H9 (cell line): ENCODE measurements around the gene EPS8L1. TPM values are rescaled to one million over a fixed set of nuclear protein-coding genes. Genes with fewer than 3 reads are reported as not detected.

Experiments used
- DNase-seq: peaks from one replicate; pipeline ENCODE4 v3.0.0-alpha.2; 2017
- H2AFZ ChIP-seq: one replicate; pipeline ENCODE4 v1.6.1; 2013; ENCODE audit warnings: mild to moderate bottlenecking, low read length, control low read depth, moderate library complexity
- H2AK5ac ChIP-seq: 2 replicates; pipeline ENCODE4 v1.6.1; 2013; ENCODE audit warnings: low read length, control low read depth, mixed read lengths; ENCODE audit not compliant: insufficient read length
- H2BK120ac ChIP-seq: one replicate; pipeline ENCODE4 v1.6.1; 2013; ENCODE audit warnings: low read depth, mild to moderate bottlenecking, low read length, control low read depth, inconsistent platforms; ENCODE audit not compliant: poor library complexity, severe bottlenecking
- H2BK12ac ChIP-seq: 2 replicates; pipeline ENCODE4 v1.6.1; 2013; ENCODE audit warnings: low read length, control low read depth, mixed read lengths, low read depth; ENCODE audit not compliant: insufficient read length
- H2BK15ac ChIP-seq: 2 replicates; pipeline ENCODE4 v1.6.1; 2013; ENCODE audit warnings: low read depth, low read length, control low read depth
- H2BK20ac ChIP-seq: one replicate; pipeline ENCODE4 v1.6.1; 2013; ENCODE audit warnings: low read depth, mild to moderate bottlenecking, low read length, control low read depth, inconsistent platforms; ENCODE audit not compliant: poor library complexity, severe bottlenecking
- H2BK5ac ChIP-seq: 2 replicates; pipeline ENCODE4 v1.6.1; 2013; ENCODE audit warnings: low read length, control low read depth, mixed read lengths; ENCODE audit not compliant: insufficient read length
- H3K14ac ChIP-seq: 2 replicates; pipeline ENCODE4 v1.6.1; 2013; ENCODE audit warnings: low read length, control low read depth; ENCODE audit not compliant: insufficient read depth
- H3K18ac ChIP-seq: 2 replicates; pipeline ENCODE4 v1.6.1; 2013; ENCODE audit warnings: low read depth, mild to moderate bottlenecking, mixed read lengths, low read length, control low read depth; ENCODE audit not compliant: insufficient read length
- H3K23ac ChIP-seq: 2 replicates; pipeline ENCODE4 v1.6.1; 2013; ENCODE audit warnings: low read length, control low read depth, mixed read lengths, low read depth; ENCODE audit not compliant: insufficient read length
- H3K23me2 ChIP-seq: 2 replicates; pipeline ENCODE4 v1.6.1; 2013; ENCODE audit warnings: low read depth, mild to moderate bottlenecking, mixed read lengths, low read length, control low read depth; ENCODE audit not compliant: insufficient read length, poor library complexity, severe bottlenecking
- H3K27ac ChIP-seq: 2 replicates; pipeline ENCODE4 v1.5.1; 2013; ENCODE audit warnings: low read length, control low read depth, mixed read lengths, low read depth; ENCODE audit not compliant: insufficient read length
- H3K27me3 ChIP-seq: 2 replicates; pipeline ENCODE4 v1.6.1; 2013; ENCODE audit warnings: low read length, control low read depth, inconsistent platforms; ENCODE audit not compliant: insufficient read depth
- H3K4ac ChIP-seq: 2 replicates; pipeline ENCODE4 v1.6.1; 2013; ENCODE audit warnings: low read depth, mild to moderate bottlenecking, control low read depth, inconsistent platforms, low read length, moderate library complexity
- H3K4me1 ChIP-seq: 2 replicates; pipeline ENCODE4 v1.6.1; 2013; ENCODE audit warnings: low read length, control low read depth, inconsistent platforms; ENCODE audit not compliant: insufficient read depth
- H3K4me2 ChIP-seq: 2 replicates; pipeline ENCODE4 v1.6.1; 2013; ENCODE audit warnings: low read length, control low read depth, mixed read lengths; ENCODE audit not compliant: insufficient read length, insufficient read depth
- H3K56ac ChIP-seq: 2 replicates; pipeline ENCODE4 v1.6.1; 2013; ENCODE audit warnings: low read depth, mild to moderate bottlenecking, mixed read lengths, low read length, control low read depth; ENCODE audit not compliant: insufficient read length
- H3K79me1 ChIP-seq: 2 replicates; pipeline ENCODE4 v1.6.1; 2013; ENCODE audit warnings: low read depth, mild to moderate bottlenecking, moderate library complexity, low read length, control low read depth, inconsistent platforms; ENCODE audit not compliant: insufficient read depth, poor library complexity, severe bottlenecking
- H3K79me2 ChIP-seq: 2 replicates; pipeline ENCODE4 v1.6.1; 2013; ENCODE audit warnings: low read length, control low read depth, inconsistent platforms; ENCODE audit not compliant: insufficient read depth
- H3K9ac ChIP-seq: 2 replicates; pipeline ENCODE4 v1.6.1; 2013; ENCODE audit warnings: low read length, control low read depth, mixed read lengths; ENCODE audit not compliant: insufficient read length; ENCODE audit errors: extremely low read depth
- H3K9me3 ChIP-seq: one replicate; pipeline ENCODE4 v1.6.1; 2013; ENCODE audit warnings: low read depth, low read length, inconsistent platforms; ENCODE audit not compliant: control insufficient read depth
- H3T11ph ChIP-seq: one replicate; pipeline ENCODE4 v1.6.1; 2013; ENCODE audit warnings: mild to moderate bottlenecking, low read length, control low read depth, inconsistent platforms
- H4K20me1 ChIP-seq: one replicate; pipeline ENCODE4 v1.6.1; 2013; ENCODE audit not compliant: control insufficient read depth, insufficient read length, insufficient read depth
- H4K5ac ChIP-seq: 2 replicates; pipeline ENCODE4 v1.6.1; 2013; ENCODE audit warnings: low read depth, mild to moderate bottlenecking, mixed read lengths, low read length, control low read depth; ENCODE audit not compliant: insufficient read length
- H4K8ac ChIP-seq: replicated peaks from 2 replicates; pipeline ENCODE4 v1.6.1; 2013; ENCODE audit warnings: low read length, control low read depth, mixed read lengths, low read depth; ENCODE audit not compliant: insufficient read length
- H4K91ac ChIP-seq: 2 replicates; pipeline ENCODE4 v1.6.1; 2013; ENCODE audit warnings: low read depth, mild to moderate bottlenecking, moderate library complexity, mixed read lengths, low read length, control low read depth; ENCODE audit not compliant: insufficient read length
- H3K27ac Mint-ChIP-seq, 3 experiments: 2 replicates in 2 of 3; 3 replicates in 1 of 3; pipeline ENCODE4 v1.8.0; 2020 to 2021; ENCODE audit warnings: mixed read lengths in 3 of 3, mild to moderate bottlenecking in 1 of 3, moderate library complexity in 1 of 3
- H3K27me3 Mint-ChIP-seq: 2 replicates; pipeline ENCODE4 v1.8.0; 2021; ENCODE audit warnings: low read depth, mild to moderate bottlenecking, moderate library complexity, mixed read lengths
- H3K36me3 Mint-ChIP-seq, 3 experiments: 2 replicates in 2 of 3; 3 replicates in 1 of 3; pipeline ENCODE4 v1.8.0; 2020 to 2021; ENCODE audit warnings: low read depth in 3 of 3, mixed read lengths in 3 of 3; ENCODE audit not compliant: insufficient read depth in 1 of 3
- H3K4me1 Mint-ChIP-seq, 2 experiments: 2 replicates each; pipeline ENCODE4 v1.8.0; 2020; ENCODE audit warnings: mixed read lengths in 2 of 2
- H3K4me3 Mint-ChIP-seq, 2 experiments: 2 replicates in 1 of 2; 3 replicates in 1 of 2; pipeline ENCODE4 v1.8.0; 2020 to 2021; ENCODE audit warnings: mild to moderate bottlenecking in 2 of 2, mixed read lengths in 2 of 2, moderate library complexity in 1 of 2
- H3K9me3 Mint-ChIP-seq, 2 experiments: 2 replicates in 1 of 2; 3 replicates in 1 of 2; pipeline ENCODE4 v1.8.0; 2020; ENCODE audit warnings: mild to moderate bottlenecking in 2 of 2, mixed read lengths in 2 of 2, moderate library complexity in 1 of 2
- CTCF ChIP-seq: fragments of 200-600 bp; sonication (generic); conservative IDR thresholded peaks from 3 replicates; pipeline ENCODE4 v1.8.0; 2021; ENCODE audit warnings: antibody characterized with exemption, mild to moderate bottlenecking
- WGBS: extraction: QIAGEN DNeasy Blood & Tissue Kit; methylation state at CpG from one replicate; pipeline ENCODE4 v1.1.7; 2013; ENCODE audit warnings: missing lambda C conversion rate, low lambda C conversion rate, mixed read lengths; ENCODE audit not compliant: insufficient read length; ENCODE audit errors: extremely low coverage; 5-methylcytosine and 5-hydroxymethylcytosine counted together
- total RNA-seq: library from RNA; stranded (reverse); gene quantifications from 2 replicates; pipeline ENCODE4 v1.2.1, GENCODE V29; 2021

Gene EPS8L1
- total RNA-seq, 1 experiment from 2014 or later: 24.0 TPM

- no peak for TF ChIP-seq CTCF
- Histone ChIP-seq H4K8ac (no peak overlapping the region), H3K18ac (no peak overlapping the region), H2BK12ac (no peak overlapping the region), H3K79me2 (no peaks in the 10 kb centered on the region), H2BK15ac (no peak overlapping the region), H3K4ac (no peak overlapping the region), H3K14ac (no peak overlapping the region), H2BK20ac (no peak overlapping the region), H3K9me3 (no peaks in the 10 kb centered on the region), H3K56ac (no peak overlapping the region), H2BK5ac (no peak overlapping the region), H3K4me2 (peak overlapping the region; percentile 77), H2AK5ac (no peak overlapping the region), H3K27ac (no peak overlapping the region), H3K9ac (no peak overlapping the region), H3K4me1 (peaks cover 5% of the 10 kb centered on the region; the same call in 1 of the 2 replicates), H3K27me3 (peaks cover 2% of the 10 kb centered on the region; the same call in 1 of the 2 replicates), H2AFZ (no peak overlapping the region), H3T11ph (no peak overlapping the region), H3K79me1 (no peaks in the 10 kb centered on the region), H2BK120ac (no peak overlapping the region), H4K5ac (no peak overlapping the region), H4K20me1 (no peaks in the 10 kb centered on the region), H3K23ac (no peak overlapping the region), H3K23me2 (peaks cover 20% of the 10 kb centered on the region), H4K91ac (no peak overlapping the region)
- no peak for DNase-seq
- H3K9me3 Mint-ChIP-seq: peaks cover 0 to 3% of the 10 kb centered on the region in 2 experiments; a peak in 1 of 5 replicates
- peaks cover 6 to 11% (median 8%) of the 10 kb centered on the region in 3 experiments for H3K36me3 Mint-ChIP-seq
- peaks cover 63% of the 10 kb centered on the region for H3K27me3 Mint-ChIP-seq
- peak overlapping the region; percentile 73 to 87 for H3K4me3 Mint-ChIP-seq
- 0 out of 7 replicates have a peak overlapping the region, but pooled peaks of 1 of the 3 experiments have one; percentile 82 for H3K27ac Mint-ChIP-seq
- WGBS: no CpG with 5 or more reads among the region's 19 CpGs
- H3K4me1 Mint-ChIP-seq: peaks cover 25 to 49% of the 10 kb centered on the region in 2 experiments
Measured at GRCh38 chr19:55079400-55080038, 3.9 kb downstream of the EPS8L1 start.
